ENCODE data around the gene COBL. TPM values are rescaled to one million over a fixed set of nuclear protein-coding genes. Genes with fewer than 3 reads are reported as not detected.
A peak's percentile ranks its signal among the peaks of the same experiment; 100 is the strongest.

COBL gene
- total RNA-seq, 1 donor from 2014 or later = 53.2 TPM

GRCh38 chr7:51027106-51027934 lies 289.3 kb downstream of the COBL start:
- Histone ChIP-seq H3K4me3 (ENCODE audit: low read length in 3 of 3) (no peak overlapping the region), H3K9ac (ENCODE audit: low read depth in 1 of 3, low read length in 3 of 3) (no peak overlapping the region), H3K27me3 (ENCODE audit: control insufficient read depth in 3 of 3, insufficient read depth in 3 of 3, low read length in 3 of 3) (no peaks in the 10 kb centered on the region), H3K9me3 (ENCODE audit: control insufficient read depth in 3 of 3, low read length in 3 of 3) (no peaks in the 10 kb centered on the region), H3K36me3 (ENCODE audit: control insufficient read depth in 3 of 3, insufficient read depth in 3 of 3, low read length in 3 of 3) (no peaks in the 10 kb centered on the region), H3K27ac (ENCODE audit: low read depth, low read length) (no peak overlapping the region), H3K4me1 (ENCODE audit: control insufficient read depth in 3 of 3, insufficient read depth in 3 of 3, low read length in 3 of 3) (peaks cover 12 to 50% (median 40%) of the 10 kb centered on the region in 3 donors)

- no peaks in the 10 kb centered on the region for H3K9me3 ChIP-seq (ENCODE audit: control insufficient read depth in 3 of 3, low read length in 3 of 3)
- H3K27ac ChIP-seq (ENCODE audit: low read depth, low read length) = no peak overlapping the region
- peaks cover 12 to 50% (median 40%) of the 10 kb centered on the region in 3 donors for H3K4me1 ChIP-seq (ENCODE audit: control insufficient read depth in 3 of 3, insufficient read depth in 3 of 3, low read length in 3 of 3)
- no peaks in the 10 kb centered on the region for H3K27me3 ChIP-seq (ENCODE audit: control insufficient read depth in 3 of 3, insufficient read depth in 3 of 3, low read length in 3 of 3)
- H3K9ac ChIP-seq (ENCODE audit: low read depth in 1 of 3, low read length in 3 of 3) = no peak overlapping the region
- no peaks in the 10 kb centered on the region for H3K36me3 ChIP-seq (ENCODE audit: control insufficient read depth in 3 of 3, insufficient read depth in 3 of 3, low read length in 3 of 3)
- no peak overlapping the region for H3K4me3 ChIP-seq (ENCODE audit: low read length in 3 of 3)
These were observed 290.3 kb downstream of the COBL start for GRCh38 chr7:51026341-51026740.

GRCh38 chr7:51025668-51026067 lies 290.9 kb downstream of the COBL start:
- no peaks in the 10 kb centered on the region for H3K27me3 ChIP-seq (ENCODE audit: control insufficient read depth in 3 of 3, insufficient read depth in 3 of 3, low read length in 3 of 3)
- H3K27ac ChIP-seq (ENCODE audit: low read depth, low read length) = no peak overlapping the region
- no peaks in the 10 kb centered on the region for H3K36me3 ChIP-seq (ENCODE audit: control insufficient read depth in 3 of 3, insufficient read depth in 3 of 3, low read length in 3 of 3)
- H3K4me1 ChIP-seq (ENCODE audit: control insufficient read depth in 3 of 3, insufficient read depth in 3 of 3, low read length in 3 of 3) = peaks cover 12 to 50% (median 40%) of the 10 kb centered on the region in 3 donors
- H3K9ac ChIP-seq (ENCODE audit: low read depth in 1 of 3, low read length in 3 of 3) = no peak overlapping the region
- peak overlapping the region in 1 of 3 donors; percentile 13 for H3K4me3 ChIP-seq (ENCODE audit: low read length in 3 of 3)
- H3K9me3 ChIP-seq (ENCODE audit: control insufficient read depth in 3 of 3, low read length in 3 of 3) = no peaks in the 10 kb centered on the region

- Histone ChIP-seq H3K27ac (ENCODE audit: low read depth, low read length) (no peak overlapping the region), H3K27me3 (ENCODE audit: control insufficient read depth in 3 of 3, insufficient read depth in 3 of 3, low read length in 3 of 3) (no peaks in the 10 kb centered on the region), H3K4me1 (ENCODE audit: control insufficient read depth in 3 of 3, insufficient read depth in 3 of 3, low read length in 3 of 3) (peaks cover 12 to 50% (median 40%) of the 10 kb centered on the region in 3 donors), H3K9me3 (ENCODE audit: control insufficient read depth in 3 of 3, low read length in 3 of 3) (no peaks in the 10 kb centered on the region), H3K36me3 (ENCODE audit: control insufficient read depth in 3 of 3, insufficient read depth in 3 of 3, low read length in 3 of 3) (no peaks in the 10 kb centered on the region), H3K9ac (ENCODE audit: low read depth in 1 of 3, low read length in 3 of 3) (no peak overlapping the region), H3K4me3 (ENCODE audit: low read length in 3 of 3) (no peak overlapping the region)
These were observed 291.7 kb downstream of the COBL start for GRCh38 chr7:51024867-51025266.

GRCh38 chr7:51023547-51023946 lies 293.1 kb downstream of the COBL start:
- Histone ChIP-seq H3K27me3 (ENCODE audit: control insufficient read depth in 3 of 3, insufficient read depth in 3 of 3, low read length in 3 of 3) (no peaks in the 10 kb centered on the region), H3K4me3 (ENCODE audit: low read length in 3 of 3) (no peak overlapping the region), H3K36me3 (ENCODE audit: control insufficient read depth in 3 of 3, insufficient read depth in 3 of 3, low read length in 3 of 3) (no peaks in the 10 kb centered on the region), H3K27ac (ENCODE audit: low read depth, low read length) (no peak overlapping the region), H3K4me1 (ENCODE audit: control insufficient read depth in 3 of 3, insufficient read depth in 3 of 3, low read length in 3 of 3) (peaks cover 12 to 43% (median 38%) of the 10 kb centered on the region in 3 donors), H3K9ac (ENCODE audit: low read depth in 1 of 3, low read length in 3 of 3) (no peak overlapping the region), H3K9me3 (ENCODE audit: control insufficient read depth in 3 of 3, low read length in 3 of 3) (no peaks in the 10 kb centered on the region)

GRCh38 chr7:51022821-51023220 lies 293.8 kb downstream of the COBL start:
- Histone ChIP-seq H3K4me3 (ENCODE audit: low read length in 3 of 3) (no peak overlapping the region), H3K27ac (ENCODE audit: low read depth, low read length) (no peak overlapping the region), H3K27me3 (ENCODE audit: control insufficient read depth in 3 of 3, insufficient read depth in 3 of 3, low read length in 3 of 3) (no peaks in the 10 kb centered on the region), H3K36me3 (ENCODE audit: control insufficient read depth in 3 of 3, insufficient read depth in 3 of 3, low read length in 3 of 3) (no peaks in the 10 kb centered on the region), H3K9me3 (ENCODE audit: control insufficient read depth in 3 of 3, low read length in 3 of 3) (no peaks in the 10 kb centered on the region), H3K4me1 (ENCODE audit: control insufficient read depth in 3 of 3, insufficient read depth in 3 of 3, low read length in 3 of 3) (peaks cover 12 to 36% (median 32%) of the 10 kb centered on the region in 3 donors), H3K9ac (ENCODE audit: low read depth in 1 of 3, low read length in 3 of 3) (no peak overlapping the region)

- Histone ChIP-seq H3K27me3 (ENCODE audit: control insufficient read depth in 3 of 3, insufficient read depth in 3 of 3, low read length in 3 of 3) (no peaks in the 10 kb centered on the region), H3K9ac (ENCODE audit: low read depth in 1 of 3, low read length in 3 of 3) (no peak overlapping the region), H3K36me3 (ENCODE audit: control insufficient read depth in 3 of 3, insufficient read depth in 3 of 3, low read length in 3 of 3) (no peaks in the 10 kb centered on the region), H3K27ac (ENCODE audit: low read depth, low read length) (no peak overlapping the region), H3K9me3 (ENCODE audit: control insufficient read depth in 3 of 3, low read length in 3 of 3) (no peaks in the 10 kb centered on the region), H3K4me3 (ENCODE audit: low read length in 3 of 3) (no peak overlapping the region), H3K4me1 (ENCODE audit: control insufficient read depth in 3 of 3, insufficient read depth in 3 of 3, low read length in 3 of 3) (peaks cover 10 to 29% (median 25%) of the 10 kb centered on the region in 3 donors)
These were observed 294.6 kb downstream of the COBL start for GRCh38 chr7:51021906-51022570.

- no peaks in the 10 kb centered on the region for H3K27me3 ChIP-seq (ENCODE audit: control insufficient read depth in 3 of 3, insufficient read depth in 3 of 3, low read length in 3 of 3)
- no peaks in the 10 kb centered on the region for H3K36me3 ChIP-seq (ENCODE audit: control insufficient read depth in 3 of 3, insufficient read depth in 3 of 3, low read length in 3 of 3)
- no peak overlapping the region for H3K4me3 ChIP-seq (ENCODE audit: low read length in 3 of 3)
These were observed 295.7 kb downstream of the COBL start for GRCh38 chr7:51020944-51021343.

GRCh38 chr7:51019891-51020870 lies 296.4 kb downstream of the COBL start:
- no peaks in the 10 kb centered on the region for H3K27me3 ChIP-seq (ENCODE audit: control insufficient read depth in 3 of 3, insufficient read depth in 3 of 3, low read length in 3 of 3)

More at GRCh38 chr7:51020944-51021343, 295.7 kb downstream of the COBL start:
- Histone ChIP-seq H3K4me1 (ENCODE audit: control insufficient read depth in 3 of 3, insufficient read depth in 3 of 3, low read length in 3 of 3) (peaks cover 6 to 19% (median 16%) of the 10 kb centered on the region in 3 donors), H3K9ac (ENCODE audit: low read depth in 1 of 3, low read length in 3 of 3) (no peak overlapping the region), H3K9me3 (ENCODE audit: control insufficient read depth in 3 of 3, low read length in 3 of 3) (no peaks in the 10 kb centered on the region), H3K27ac (ENCODE audit: low read depth, low read length) (no peak overlapping the region)

More at GRCh38 chr7:51019891-51020870, 296.4 kb downstream of the COBL start:
- Histone ChIP-seq H3K36me3 (ENCODE audit: control insufficient read depth in 3 of 3, insufficient read depth in 3 of 3, low read length in 3 of 3) (no peaks in the 10 kb centered on the region), H3K27ac (ENCODE audit: low read depth, low read length) (no peak overlapping the region), H3K9ac (ENCODE audit: low read depth in 1 of 3, low read length in 3 of 3) (no peak overlapping the region), H3K4me3 (ENCODE audit: low read length in 3 of 3) (no peak overlapping the region), H3K9me3 (ENCODE audit: control insufficient read depth in 3 of 3, low read length in 3 of 3) (no peaks in the 10 kb centered on the region), H3K4me1 (ENCODE audit: control insufficient read depth in 3 of 3, insufficient read depth in 3 of 3, low read length in 3 of 3) (peaks cover under 1 to 11% (median 10%) of the 10 kb centered on the region in 3 donors)

Measured in skeletal muscle tissue (tissue), 4 donors.